Measurements from ENCODE around the gene LONP2. TPM values are rescaled to one million over a fixed set of nuclear protein-coding genes. Genes with fewer than 3 reads are reported as not detected.

LONP2 gene
- total and polyA plus RNA-seq, 9 of the 15 experiments (the other 6 are each of a cell fraction or from before 2014, with no cell fraction given) = 8.1 to 41.2 (median 25.6) TPM

GRCh38 chr16:48291754-48292153 lies 47.7 kb downstream of the LONP2 start:
- no peaks in the 10 kb centered on the region for H3K9me1 ChIP-seq (ENCODE audit: control insufficient read depth, insufficient read depth, low read length)
- no peaks in the 10 kb centered on the region for H3K4me1 ChIP-seq (replicated peaks in 1 of 2; ENCODE audit: control insufficient read depth in 2 of 2, insufficient read depth in 2 of 2, low read length in 2 of 2)
- H3K9ac ChIP-seq (ENCODE audit: insufficient read depth in 1 of 2, low read depth in 2 of 2, low read length in 2 of 2) = no peak overlapping the region
- no peaks in the 10 kb centered on the region for H3K79me2 ChIP-seq (ENCODE audit: control insufficient read depth, insufficient read depth, low read length)
- in situ Hi-C loops (cut with MboI) (no loop called here), intact Hi-C loops (cut with micrococcal nuclease) (no loop called here)
- TF ChIP-seq MAFF (IDR thresholded peaks at IDR 0.05; ENCODE audit: low read length) (no peak), ZNF584 (CRISPR knock-in tag; IDR thresholded peaks at IDR 0.05; ENCODE audit: low read depth) (no peak), STAT6 (CRISPR knock-in tag; IDR thresholded peaks at IDR 0.05) (no peak), NR3C1 (CRISPR knock-in tag; IDR thresholded peaks at IDR 0.05) (no peak), FOXK1 (CRISPR knock-in tag; IDR thresholded peaks at IDR 0.05; ENCODE audit: borderline replicate concordance) (no peak), MECOM (CRISPR knock-in tag; IDR thresholded peaks at IDR 0.05) (no peak), IRF2 (CRISPR knock-in tag; IDR thresholded peaks at IDR 0.05) (no peak)
- no peak overlapping the region for H3K27ac ChIP-seq (ENCODE audit: extremely low read depth, low read depth, low read length)
- H4K20me1 ChIP-seq (replicated peaks; ENCODE audit: control insufficient read depth, insufficient read depth, low read length) = no peaks in the 10 kb centered on the region
- ChIA-PET CTCF (ENCODE audit: low intra/inter-chr PET ratio) (no interaction called here), POLR2A (interaction anchor here (0.6 kb wide), 1 partner anchor 13 kb away, joined by 3 read pairs; no protein-coding TSS in a partner anchor)
- H3K36me3 ChIP-seq (ENCODE audit: control insufficient read depth, insufficient read depth, low read length) = peaks cover 58% of the 10 kb centered on the region; the same call in 2 of the 3 replicates
- H3K27me3 ChIP-seq (ENCODE audit: control insufficient read depth in 2 of 2, insufficient read depth in 2 of 2, low read length in 2 of 2) = no peaks in the 10 kb centered on the region
- no peaks in the 10 kb centered on the region; the same call in 1 of the 2 replicates for H3K9me3 ChIP-seq (replicated peaks; ENCODE audit: control insufficient read depth, insufficient read depth, low read depth, low read length)
- no peak for FAIRE-seq
- ATAC-seq = no peak
- no peak overlapping the region for H2AFZ ChIP-seq (ENCODE audit: low read depth, low read length)
- H3K4me3 ChIP-seq = no peak overlapping the region
- no peak for DNase-seq (ENCODE audit: extremely low read depth in 1 of 4, low spot score in 3 of 4)
- no TSS peak for BruUV-seq (replicated peaks)
- 75% methylated on average over 4 of the region's 4 CpGs for WGBS (ENCODE audit: insufficient coverage, low coverage, missing lambda C conversion rate)
- no peak overlapping the region for H3K4me2 ChIP-seq (ENCODE audit: insufficient read depth, low read length)
